ENCODE measurements around the gene ADAD2.

ADAD2 gene

DNA sequence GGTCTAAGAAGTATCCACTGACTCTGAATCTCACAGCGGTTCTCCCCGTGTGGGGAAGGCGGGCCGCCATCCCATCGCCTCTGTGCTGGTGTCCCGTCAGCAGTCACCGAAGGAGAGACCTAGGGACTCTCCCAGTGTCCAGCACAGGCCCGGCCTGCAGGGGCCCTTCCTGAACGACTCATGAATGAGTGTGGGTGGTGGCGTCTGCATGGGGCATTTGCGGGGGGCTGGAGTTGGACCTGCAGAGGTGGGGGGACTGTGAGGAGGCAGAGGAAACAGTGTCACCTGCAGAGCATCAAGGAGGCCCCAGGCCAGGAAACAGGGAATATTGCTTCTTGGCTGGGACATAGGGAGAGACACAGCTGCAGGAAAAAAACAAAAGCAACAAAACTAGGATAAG, 38.5 kb downstream of the ADAD2 start:
- H3K9me3 ChIP-seq (replicated peaks; ENCODE audit: insufficient read depth, low read length): no peaks in the 10 kb centered on the region
- H4K20me1 ChIP-seq (ENCODE audit: insufficient read depth, low read length): no peaks in the 10 kb centered on the region
- DNase-seq: no peak
- H3K27ac ChIP-seq (ENCODE audit: low read length): no peak overlapping the region
- H3K36me3 ChIP-seq (replicated peaks; ENCODE audit: insufficient read depth, low read length): no peaks in the 10 kb centered on the region
- H3K9me2 ChIP-seq (replicated peaks; ENCODE audit: insufficient read depth, low read length): no peaks in the 10 kb centered on the region
- no peak overlapping the region for H2AFZ ChIP-seq (ENCODE audit: low read length)
- no peak overlapping the region for H3K4me3 ChIP-seq (ENCODE audit: low read length)
- no peaks in the 10 kb centered on the region for H3K79me2 ChIP-seq (ENCODE audit: low read length)
- H3K9ac ChIP-seq (ENCODE audit: low read length): no peak overlapping the region
- H3F3A ChIP-seq (ENCODE audit: insufficient read depth, low read length): no peaks in the 10 kb centered on the region
- TF ChIP-seq, protein P1, sequence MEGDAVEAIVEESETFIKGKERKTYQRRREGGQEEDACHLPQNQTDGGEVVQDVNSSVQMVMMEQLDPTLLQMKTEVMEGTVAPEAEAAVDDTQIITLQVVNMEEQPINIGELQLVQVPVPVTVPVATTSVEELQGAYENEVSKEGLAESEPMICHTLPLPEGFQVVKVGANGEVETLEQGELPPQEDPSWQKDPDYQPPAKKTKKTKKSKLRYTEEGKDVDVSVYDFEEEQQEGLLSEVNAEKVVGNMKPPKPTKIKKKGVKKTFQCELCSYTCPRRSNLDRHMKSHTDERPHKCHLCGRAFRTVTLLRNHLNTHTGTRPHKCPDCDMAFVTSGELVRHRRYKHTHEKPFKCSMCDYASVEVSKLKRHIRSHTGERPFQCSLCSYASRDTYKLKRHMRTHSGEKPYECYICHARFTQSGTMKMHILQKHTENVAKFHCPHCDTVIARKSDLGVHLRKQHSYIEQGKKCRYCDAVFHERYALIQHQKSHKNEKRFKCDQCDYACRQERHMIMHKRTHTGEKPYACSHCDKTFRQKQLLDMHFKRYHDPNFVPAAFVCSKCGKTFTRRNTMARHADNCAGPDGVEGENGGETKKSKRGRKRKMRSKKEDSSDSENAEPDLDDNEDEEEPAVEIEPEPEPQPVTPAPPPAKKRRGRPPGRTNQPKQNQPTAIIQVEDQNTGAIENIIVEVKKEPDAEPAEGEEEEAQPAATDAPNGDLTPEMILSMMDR (IDR thresholded peaks at IDR 0.05; ENCODE audit: low read length): no peak
- TF ChIP-seq EZH2 (optimal IDR thresholded peaks at IDR 0.05; ENCODE audit: low read depth, low read length): no peak
- no peak for TF ChIP-seq EZH2phosphoT487 (IDR thresholded peaks at IDR 0.05; ENCODE audit: low read length)
- H3K4me2 ChIP-seq (ENCODE audit: low read depth, low read length): no peak overlapping the region
- no peaks in the 10 kb centered on the region for H3K4me1 ChIP-seq (ENCODE audit: low read length)
- peaks cover 71% of the 10 kb centered on the region for H3K27me3 ChIP-seq (replicated peaks; ENCODE audit: insufficient read depth, low read length)

GRCh38 chr16:84232060-84232459, 41.1 kb downstream of the ADAD2 start:
- H2AFZ ChIP-seq (ENCODE audit: low read length): no peak overlapping the region
- H3K79me2 ChIP-seq (ENCODE audit: low read length): no peaks in the 10 kb centered on the region
- H3K9me2 ChIP-seq (replicated peaks; ENCODE audit: insufficient read depth, low read length): no peaks in the 10 kb centered on the region
- H3K27me3 ChIP-seq (replicated peaks; ENCODE audit: insufficient read depth, low read length): peaks cover 72% of the 10 kb centered on the region
- H3K9ac ChIP-seq (ENCODE audit: low read length): no peak overlapping the region
- H3K4me3 ChIP-seq (ENCODE audit: low read length): no peak overlapping the region
- no peak for TF ChIP-seq EZH2 (optimal IDR thresholded peaks at IDR 0.05; ENCODE audit: low read depth, low read length)
- no peak for TF ChIP-seq EZH2phosphoT487 (IDR thresholded peaks at IDR 0.05; ENCODE audit: low read length)
- TF ChIP-seq, protein P1 (IDR thresholded peaks at IDR 0.05; ENCODE audit: low read length): no peak
- H3K27ac ChIP-seq (ENCODE audit: low read length): no peak overlapping the region
- no peaks in the 10 kb centered on the region for H3K9me3 ChIP-seq (replicated peaks; ENCODE audit: insufficient read depth, low read length)
- H4K20me1 ChIP-seq (ENCODE audit: insufficient read depth, low read length): no peaks in the 10 kb centered on the region
- H3F3A ChIP-seq (ENCODE audit: insufficient read depth, low read length): no peaks in the 10 kb centered on the region
- no peaks in the 10 kb centered on the region for H3K4me1 ChIP-seq (ENCODE audit: low read length)
- no peak overlapping the region for H3K4me2 ChIP-seq (ENCODE audit: low read depth, low read length)
- no peaks in the 10 kb centered on the region for H3K36me3 ChIP-seq (replicated peaks; ENCODE audit: insufficient read depth, low read length)
- no peak for DNase-seq

GRCh38 chr16:84232969-84233368, 42.0 kb downstream of the ADAD2 start:
- H3K9me3 ChIP-seq (replicated peaks; ENCODE audit: insufficient read depth, low read length): no peaks in the 10 kb centered on the region
- no peaks in the 10 kb centered on the region for H3K9me2 ChIP-seq (replicated peaks; ENCODE audit: insufficient read depth, low read length)
- no peak overlapping the region for H3K4me3 ChIP-seq (ENCODE audit: low read length)
- no peaks in the 10 kb centered on the region for H3F3A ChIP-seq (ENCODE audit: insufficient read depth, low read length)
- H4K20me1 ChIP-seq (ENCODE audit: insufficient read depth, low read length): no peaks in the 10 kb centered on the region
- no peak for DNase-seq
- TF ChIP-seq EZH2phosphoT487 (IDR thresholded peaks at IDR 0.05; ENCODE audit: low read length) (no peak), EZH2 (optimal IDR thresholded peaks at IDR 0.05; ENCODE audit: low read depth, low read length) (no peak)
- TF ChIP-seq, protein P1 (IDR thresholded peaks at IDR 0.05; ENCODE audit: low read length): no peak
- H3K4me1 ChIP-seq (ENCODE audit: low read length): no peaks in the 10 kb centered on the region
- H3K27ac ChIP-seq (ENCODE audit: low read length): no peak overlapping the region
- H3K36me3 ChIP-seq (replicated peaks; ENCODE audit: insufficient read depth, low read length): no peaks in the 10 kb centered on the region
- H3K27me3 ChIP-seq (replicated peaks; ENCODE audit: insufficient read depth, low read length): peaks cover 75% of the 10 kb centered on the region
- H2AFZ ChIP-seq (ENCODE audit: low read length): no peak overlapping the region
- H3K4me2 ChIP-seq (ENCODE audit: low read depth, low read length): no peak overlapping the region
- no peak overlapping the region for H3K9ac ChIP-seq (ENCODE audit: low read length)
- H3K79me2 ChIP-seq (ENCODE audit: low read length): no peaks in the 10 kb centered on the region

Data from MM.1S (cell line).